ACC112 (cell line): Measurements from ENCODE around the gene LAMA3.
A peak's percentile ranks its signal among the peaks of the same experiment; 100 is the strongest.
"Not testable (repeated sequence)": the region's sequence is repeated elsewhere in the genome, so short reads cannot be mapped to it uniquely, and the experiment has no call there.

ENCODE experiments used
- H2AFZ ChIP-seq: fragments of 200-600 bp; sonication (generic); one replicate; pipeline ENCODE4 v1.6.0; 2017; ENCODE audit warnings: antibody characterized with exemption, low read length; ENCODE audit not compliant: unreplicated experiment
- H3K27ac ChIP-seq: fragments of 200-600 bp; sonication (generic); 2 replicates; pipeline ENCODE4 v1.5.1; 2014; ENCODE audit warnings: low read depth, mild to moderate bottlenecking, antibody characterized with exemption, low read length, moderate library complexity
- H3K27me3 ChIP-seq: fragments of 200-600 bp; sonication (generic); 2 replicates; pipeline ENCODE4 v1.6.1; 2014; ENCODE audit warnings: mild to moderate bottlenecking, antibody characterized with exemption, low read length, moderate library complexity, mixed read lengths; ENCODE audit not compliant: insufficient read depth
- H3K36me3 ChIP-seq: fragments of 200-600 bp; sonication (generic); 2 replicates; pipeline ENCODE4 v1.6.1; 2016; ENCODE audit warnings: mild to moderate bottlenecking, antibody characterized with exemption, low read length, moderate library complexity, mixed read lengths; ENCODE audit not compliant: insufficient read depth
- H3K4me1 ChIP-seq: fragments of 200-600 bp; sonication (generic); one replicate; pipeline ENCODE4 v1.6.1; 2016; ENCODE audit warnings: low read length, mixed read lengths; ENCODE audit not compliant: insufficient read depth, unreplicated experiment, control insufficient read depth
- H3K4me3 ChIP-seq: fragments of 200-600 bp; sonication (generic); 2 replicates; pipeline ENCODE4 v1.5.1; 2014; ENCODE audit warnings: mild to moderate bottlenecking, low read depth, low read length
- H3K79me2 ChIP-seq: fragments of 200-600 bp; sonication (generic); one replicate; pipeline ENCODE4 v1.6.0; 2016; ENCODE audit warnings: low read length; ENCODE audit not compliant: control insufficient read depth, unreplicated experiment, insufficient read depth

Gene LAMA3

GRCh38 chr18:23704806-23705205 lies 15.6 kb downstream of the LAMA3 start:
- H3K4me1 ChIP-seq = no peaks in the 10 kb centered on the region
- no peaks in the 10 kb centered on the region for H3K36me3 ChIP-seq
- H3K79me2 ChIP-seq = no peaks in the 10 kb centered on the region
- no peaks in the 10 kb centered on the region for H3K27me3 ChIP-seq
- H3K4me3 ChIP-seq = no peak overlapping the region
- no peak overlapping the region for H2AFZ ChIP-seq
- H3K27ac ChIP-seq = no peak overlapping the region

- no peaks in the 10 kb centered on the region for H3K36me3 ChIP-seq
- no peaks in the 10 kb centered on the region for H3K79me2 ChIP-seq
- H3K4me1 ChIP-seq = no peaks in the 10 kb centered on the region
- H3K27me3 ChIP-seq = no peaks in the 10 kb centered on the region
- H3K27ac ChIP-seq = no peak overlapping the region
- H2AFZ ChIP-seq = no peak overlapping the region
- no peak overlapping the region for H3K4me3 ChIP-seq
Observed at GRCh38 chr18:23706971-23707640, 17.9 kb downstream of the LAMA3 start.

GRCh38 chr18:23710068-23710527 lies 20.8 kb downstream of the LAMA3 start:
- Histone ChIP-seq H3K27ac (no peak overlapping the region), H3K4me1 (no peaks in the 10 kb centered on the region), H3K36me3 (no peaks in the 10 kb centered on the region), H2AFZ (no peak overlapping the region), H3K27me3 (no peaks in the 10 kb centered on the region), H3K4me3 (no peak overlapping the region), H3K79me2 (no peaks in the 10 kb centered on the region)

DNA sequence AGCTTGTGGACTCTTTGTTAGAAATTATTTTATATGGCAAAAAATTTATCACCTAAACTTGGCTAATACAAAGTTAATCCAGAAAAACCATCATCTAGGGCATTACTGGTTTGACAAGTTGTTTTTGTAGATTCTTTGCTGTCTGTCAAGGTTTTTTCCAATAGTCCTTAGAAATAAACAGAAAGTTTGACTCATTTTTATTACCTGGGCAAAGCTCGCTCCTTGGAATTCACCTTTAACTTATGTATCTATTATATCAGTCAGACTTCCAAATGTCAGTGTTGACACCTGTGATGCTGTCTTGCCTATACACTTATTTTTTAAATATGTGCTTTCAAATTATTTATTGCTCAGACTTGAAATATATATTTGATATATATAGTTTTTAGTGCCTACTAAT lies 21.7 kb downstream of the LAMA3 start:
- Histone ChIP-seq H3K79me2 (no peaks in the 10 kb centered on the region), H3K4me1 (peaks cover 7% of the 10 kb centered on the region), H2AFZ (no peak overlapping the region), H3K4me3 (no peak overlapping the region), H3K27ac (no peak overlapping the region), H3K36me3 (no peaks in the 10 kb centered on the region), H3K27me3 (no peaks in the 10 kb centered on the region)

GRCh38 chr18:23711426-23711825 lies 22.2 kb downstream of the LAMA3 start:
- no peaks in the 10 kb centered on the region for H3K27me3 ChIP-seq
- H3K27ac ChIP-seq = no peak overlapping the region
- no peaks in the 10 kb centered on the region for H3K79me2 ChIP-seq
- peaks cover 12% of the 10 kb centered on the region for H3K4me1 ChIP-seq
- no peaks in the 10 kb centered on the region for H3K36me3 ChIP-seq
- H2AFZ ChIP-seq = no peak overlapping the region
- no peak overlapping the region for H3K4me3 ChIP-seq

DNA sequence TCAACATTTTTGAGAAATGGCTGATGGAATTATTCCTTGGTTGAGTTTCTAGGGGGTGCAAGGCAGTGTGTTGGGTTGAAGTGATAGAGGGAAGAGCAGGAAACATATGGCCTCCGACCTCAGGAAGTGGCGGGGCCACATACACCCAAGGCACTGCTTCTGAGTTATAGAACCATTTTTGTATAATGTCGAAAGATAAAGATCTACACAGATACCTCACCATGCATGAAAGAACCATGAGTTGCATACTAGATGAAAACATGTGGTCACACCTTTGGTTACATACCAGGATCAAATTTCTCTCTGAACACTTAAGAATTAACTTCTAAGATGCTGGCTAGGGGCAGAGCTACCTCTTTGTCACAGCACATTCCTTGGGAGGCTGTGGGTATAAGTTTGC lies 23.2 kb downstream of the LAMA3 start:
- Histone ChIP-seq H3K79me2 (no peaks in the 10 kb centered on the region), H3K4me1 (peaks cover 22% of the 10 kb centered on the region), H3K27me3 (no peaks in the 10 kb centered on the region), H2AFZ (no peak overlapping the region), H3K27ac (no peak overlapping the region), H3K36me3 (no peaks in the 10 kb centered on the region), H3K4me3 (no peak overlapping the region)

DNA sequence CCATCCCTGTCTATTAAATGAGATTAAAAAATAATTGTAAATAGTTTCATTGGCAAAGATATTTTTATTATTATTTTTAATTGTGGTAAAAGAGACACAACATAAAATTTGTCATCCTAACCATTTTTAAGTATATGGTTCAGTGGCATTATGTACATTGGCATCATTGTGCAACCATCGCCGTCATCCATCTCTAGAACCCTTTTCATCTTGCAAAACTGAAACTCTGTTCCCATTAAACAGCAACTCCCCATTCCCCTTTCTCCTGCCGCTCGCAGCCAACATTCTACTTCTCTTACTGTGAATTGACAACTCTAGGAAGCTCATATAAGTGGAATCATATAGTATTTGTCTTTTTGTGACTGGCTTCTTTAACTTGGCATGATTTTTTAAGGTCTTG lies 25.3 kb downstream of the LAMA3 start:
- Histone ChIP-seq H2AFZ (no peak overlapping the region), H3K27ac (no peak overlapping the region), H3K4me1 (peaks cover 40% of the 10 kb centered on the region), H3K4me3 (no peak overlapping the region), H3K79me2 (no peaks in the 10 kb centered on the region), H3K36me3 (no peaks in the 10 kb centered on the region), H3K27me3 (no peaks in the 10 kb centered on the region)

- not testable (repeated sequence) for H2AFZ ChIP-seq, H3K36me3 ChIP-seq, H3K4me3 ChIP-seq, H3K27me3 ChIP-seq, H3K79me2 ChIP-seq
- H3K27ac ChIP-seq = peak overlapping the region; percentile 100
- H3K4me1 ChIP-seq = peaks cover 49% of the 10 kb centered on the region
Observed at GRCh38 chr18:23716079-23716478, 26.8 kb downstream of the LAMA3 start.

DNA sequence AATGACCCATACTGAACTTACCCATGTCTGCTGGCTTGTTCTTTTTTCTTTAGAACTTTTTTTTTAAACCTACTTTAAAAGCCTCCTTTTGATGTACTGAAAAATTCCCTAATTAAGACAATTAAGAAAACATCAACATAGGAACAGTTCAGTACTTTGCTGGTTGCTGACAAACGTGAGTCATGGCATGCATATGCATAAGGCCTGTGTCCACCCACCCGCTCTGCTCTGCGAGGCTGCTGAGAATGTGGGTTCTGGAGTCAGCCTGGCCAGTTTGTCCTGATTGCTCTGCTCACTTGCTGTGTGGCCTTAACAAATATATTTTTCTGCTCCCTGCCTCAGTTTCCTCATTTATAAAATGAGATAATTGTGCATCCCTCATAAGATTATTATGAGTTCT lies 27.3 kb downstream of the LAMA3 start:
- no peaks in the 10 kb centered on the region for H3K79me2 ChIP-seq
- H3K27ac ChIP-seq = peak overlapping the region; percentile 100
- H3K27me3 ChIP-seq = no peaks in the 10 kb centered on the region
- peaks cover 49% of the 10 kb centered on the region for H3K4me1 ChIP-seq
- no peak overlapping the region for H3K4me3 ChIP-seq
- no peak overlapping the region for H2AFZ ChIP-seq
- no peaks in the 10 kb centered on the region for H3K36me3 ChIP-seq

GRCh38 chr18:23716966-23717365 lies 27.7 kb downstream of the LAMA3 start:
- Histone ChIP-seq H3K36me3 (no peaks in the 10 kb centered on the region), H3K27me3 (no peaks in the 10 kb centered on the region), H3K79me2 (no peaks in the 10 kb centered on the region), H3K27ac (peak overlapping the region; percentile 100), H2AFZ (no peak overlapping the region), H3K4me3 (no peak overlapping the region), H3K4me1 (peaks cover 49% of the 10 kb centered on the region)

DNA sequence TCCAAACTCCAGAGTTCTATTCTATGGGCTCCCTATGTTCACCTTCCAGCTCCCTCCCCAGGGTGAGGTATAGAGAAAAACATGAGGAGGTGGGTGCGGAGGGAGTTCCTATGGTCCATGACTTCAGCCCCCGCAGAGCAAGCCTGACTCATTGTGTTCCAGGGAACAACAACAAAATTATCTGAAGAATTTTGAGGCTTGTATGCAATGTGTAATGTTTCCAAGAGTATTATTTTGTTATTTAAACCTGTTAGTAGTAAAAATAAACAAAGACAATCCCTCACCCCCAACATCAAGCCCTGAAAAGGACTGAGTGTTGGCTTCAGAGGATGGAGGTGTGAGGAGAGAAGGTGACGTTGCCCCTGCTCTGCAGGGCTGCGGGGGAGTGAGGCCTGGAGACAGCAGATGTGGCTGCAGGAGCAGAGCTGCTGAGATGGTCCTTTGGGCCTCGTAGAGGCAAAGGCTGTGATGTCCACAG lies 29.0 kb downstream of the LAMA3 start:
- Histone ChIP-seq H3K4me3 (peak overlapping the region; percentile 39; the same call in 1 of the 2 replicates), H3K36me3 (no peaks in the 10 kb centered on the region), H3K4me1 (peaks cover 49% of the 10 kb centered on the region), H3K27ac (peak overlapping the region; percentile 100), H2AFZ (no peak overlapping the region), H3K79me2 (no peaks in the 10 kb centered on the region), H3K27me3 (no peaks in the 10 kb centered on the region)
